OCI-LY3 (cell line): ENCODE data around the gene DEPDC7.

Experiments used
- EZH2phosphoT487 ChIP-seq: fragments of 200-600 bp; shearing (Covaris generic); IDR thresholded peaks from 2 replicates; pipeline ENCODE4 v1.6.1; 2018; ENCODE audit warnings: antibody characterized with exemption, mixed run types, low read depth
- TF ChIP-seq, protein P1 (sequence below): fragments of 200-600, 300-600 bp; sonication (generic); IDR thresholded peaks from 2 replicates; pipeline ENCODE4 v1.5.1; 2014; ENCODE audit warnings: antibody characterized with exemption, low read length, low read depth

DNA sequence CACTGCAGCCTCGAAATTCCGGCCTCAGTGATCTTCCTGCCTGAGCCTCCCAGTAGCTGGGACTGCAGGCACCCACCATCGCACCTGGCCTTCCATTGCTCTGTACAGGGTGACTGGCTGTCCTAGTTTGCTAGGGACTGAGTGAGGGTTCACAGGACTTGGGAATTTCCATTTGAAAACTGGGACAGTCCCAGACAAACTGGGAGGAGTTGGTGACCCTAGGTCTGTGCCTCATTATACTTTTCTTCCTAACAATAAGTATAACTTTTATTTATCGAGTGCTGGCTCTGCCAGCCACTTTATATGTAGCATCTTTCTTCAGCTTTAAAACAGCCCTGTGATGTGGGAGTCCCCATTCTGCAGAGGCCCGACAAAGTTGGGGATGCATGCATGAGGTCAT, 49.2 kb downstream of the DEPDC7 start:
- TF ChIP-seq, protein P1, sequence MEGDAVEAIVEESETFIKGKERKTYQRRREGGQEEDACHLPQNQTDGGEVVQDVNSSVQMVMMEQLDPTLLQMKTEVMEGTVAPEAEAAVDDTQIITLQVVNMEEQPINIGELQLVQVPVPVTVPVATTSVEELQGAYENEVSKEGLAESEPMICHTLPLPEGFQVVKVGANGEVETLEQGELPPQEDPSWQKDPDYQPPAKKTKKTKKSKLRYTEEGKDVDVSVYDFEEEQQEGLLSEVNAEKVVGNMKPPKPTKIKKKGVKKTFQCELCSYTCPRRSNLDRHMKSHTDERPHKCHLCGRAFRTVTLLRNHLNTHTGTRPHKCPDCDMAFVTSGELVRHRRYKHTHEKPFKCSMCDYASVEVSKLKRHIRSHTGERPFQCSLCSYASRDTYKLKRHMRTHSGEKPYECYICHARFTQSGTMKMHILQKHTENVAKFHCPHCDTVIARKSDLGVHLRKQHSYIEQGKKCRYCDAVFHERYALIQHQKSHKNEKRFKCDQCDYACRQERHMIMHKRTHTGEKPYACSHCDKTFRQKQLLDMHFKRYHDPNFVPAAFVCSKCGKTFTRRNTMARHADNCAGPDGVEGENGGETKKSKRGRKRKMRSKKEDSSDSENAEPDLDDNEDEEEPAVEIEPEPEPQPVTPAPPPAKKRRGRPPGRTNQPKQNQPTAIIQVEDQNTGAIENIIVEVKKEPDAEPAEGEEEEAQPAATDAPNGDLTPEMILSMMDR = no peak
- no peak for TF ChIP-seq EZH2phosphoT487
